ENCODE measurements around the gene ADGRD1.
"Not testable (repeated sequence)": the region's sequence is repeated elsewhere in the genome, so short reads cannot be mapped to it uniquely, and the experiment has no call there.

Gene ADGRD1

DNA sequence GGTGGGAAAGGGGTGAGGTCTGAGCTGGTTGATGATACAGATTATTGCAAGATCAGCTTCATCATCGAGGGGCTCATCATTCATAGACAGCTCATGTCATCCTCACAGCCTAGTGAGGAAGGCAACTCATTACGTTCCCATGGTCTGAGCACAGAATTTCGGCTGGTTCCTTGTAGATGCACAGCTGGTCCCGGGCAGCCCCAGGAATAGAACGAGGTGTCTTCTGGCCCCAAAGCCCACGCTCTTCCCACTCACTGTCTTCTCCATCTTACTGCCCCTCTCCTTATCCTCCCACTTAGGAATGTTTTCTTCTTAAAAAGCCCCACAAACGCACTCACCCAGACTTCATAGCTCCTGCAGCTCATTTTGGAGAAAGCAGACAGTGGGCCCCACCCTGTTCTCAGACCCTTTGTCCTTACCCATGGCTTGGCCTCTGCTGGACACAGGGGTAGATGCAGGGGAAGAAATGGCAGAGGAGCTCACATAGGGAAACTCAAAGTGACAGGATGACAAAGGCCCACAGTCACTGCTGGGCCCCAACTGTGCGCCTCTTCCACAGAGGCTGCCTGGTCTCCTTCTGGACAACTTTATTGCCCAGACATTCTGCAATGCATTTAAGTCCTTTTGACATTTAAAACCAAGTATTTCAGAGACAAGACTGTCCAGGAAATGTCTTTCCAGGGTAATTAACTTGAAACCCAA, 162.2 kb downstream of the ADGRD1 start:
- no peak overlapping the region for H3K4me3 ChIP-seq (replicated peaks; ENCODE audit: insufficient read depth, low read length)
- no peak overlapping the region for H3K27ac ChIP-seq (replicated peaks)
- DNase-seq (ENCODE audit: low read depth in 1 of 2, low spot score in 1 of 2) = no peak
- TF ChIP-seq, protein P1, sequence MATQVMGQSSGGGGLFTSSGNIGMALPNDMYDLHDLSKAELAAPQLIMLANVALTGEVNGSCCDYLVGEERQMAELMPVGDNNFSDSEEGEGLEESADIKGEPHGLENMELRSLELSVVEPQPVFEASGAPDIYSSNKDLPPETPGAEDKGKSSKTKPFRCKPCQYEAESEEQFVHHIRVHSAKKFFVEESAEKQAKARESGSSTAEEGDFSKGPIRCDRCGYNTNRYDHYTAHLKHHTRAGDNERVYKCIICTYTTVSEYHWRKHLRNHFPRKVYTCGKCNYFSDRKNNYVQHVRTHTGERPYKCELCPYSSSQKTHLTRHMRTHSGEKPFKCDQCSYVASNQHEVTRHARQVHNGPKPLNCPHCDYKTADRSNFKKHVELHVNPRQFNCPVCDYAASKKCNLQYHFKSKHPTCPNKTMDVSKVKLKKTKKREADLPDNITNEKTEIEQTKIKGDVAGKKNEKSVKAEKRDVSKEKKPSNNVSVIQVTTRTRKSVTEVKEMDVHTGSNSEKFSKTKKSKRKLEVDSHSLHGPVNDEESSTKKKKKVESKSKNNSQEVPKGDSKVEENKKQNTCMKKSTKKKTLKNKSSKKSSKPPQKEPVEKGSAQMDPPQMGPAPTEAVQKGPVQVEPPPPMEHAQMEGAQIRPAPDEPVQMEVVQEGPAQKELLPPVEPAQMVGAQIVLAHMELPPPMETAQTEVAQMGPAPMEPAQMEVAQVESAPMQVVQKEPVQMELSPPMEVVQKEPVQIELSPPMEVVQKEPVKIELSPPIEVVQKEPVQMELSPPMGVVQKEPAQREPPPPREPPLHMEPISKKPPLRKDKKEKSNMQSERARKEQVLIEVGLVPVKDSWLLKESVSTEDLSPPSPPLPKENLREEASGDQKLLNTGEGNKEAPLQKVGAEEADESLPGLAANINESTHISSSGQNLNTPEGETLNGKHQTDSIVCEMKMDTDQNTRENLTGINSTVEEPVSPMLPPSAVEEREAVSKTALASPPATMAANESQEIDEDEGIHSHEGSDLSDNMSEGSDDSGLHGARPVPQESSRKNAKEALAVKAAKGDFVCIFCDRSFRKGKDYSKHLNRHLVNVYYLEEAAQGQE (IDR thresholded peaks at IDR 0.05; ENCODE audit: insufficient replicate concordance, low read depth) = no peak
- TF ChIP-seq SPI1 (IDR thresholded peaks at IDR 0.05; ENCODE audit: borderline replicate concordance, low read depth) (no peak), POLR2AphosphoS5 (IDR thresholded peaks at IDR 0.05; ENCODE audit: low read depth) (no peak), GABPA (IDR thresholded peaks at IDR 0.05; ENCODE audit: low read depth) (no peak)
- TF ChIP-seq, protein P2, sequence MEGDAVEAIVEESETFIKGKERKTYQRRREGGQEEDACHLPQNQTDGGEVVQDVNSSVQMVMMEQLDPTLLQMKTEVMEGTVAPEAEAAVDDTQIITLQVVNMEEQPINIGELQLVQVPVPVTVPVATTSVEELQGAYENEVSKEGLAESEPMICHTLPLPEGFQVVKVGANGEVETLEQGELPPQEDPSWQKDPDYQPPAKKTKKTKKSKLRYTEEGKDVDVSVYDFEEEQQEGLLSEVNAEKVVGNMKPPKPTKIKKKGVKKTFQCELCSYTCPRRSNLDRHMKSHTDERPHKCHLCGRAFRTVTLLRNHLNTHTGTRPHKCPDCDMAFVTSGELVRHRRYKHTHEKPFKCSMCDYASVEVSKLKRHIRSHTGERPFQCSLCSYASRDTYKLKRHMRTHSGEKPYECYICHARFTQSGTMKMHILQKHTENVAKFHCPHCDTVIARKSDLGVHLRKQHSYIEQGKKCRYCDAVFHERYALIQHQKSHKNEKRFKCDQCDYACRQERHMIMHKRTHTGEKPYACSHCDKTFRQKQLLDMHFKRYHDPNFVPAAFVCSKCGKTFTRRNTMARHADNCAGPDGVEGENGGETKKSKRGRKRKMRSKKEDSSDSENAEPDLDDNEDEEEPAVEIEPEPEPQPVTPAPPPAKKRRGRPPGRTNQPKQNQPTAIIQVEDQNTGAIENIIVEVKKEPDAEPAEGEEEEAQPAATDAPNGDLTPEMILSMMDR (IDR thresholded peaks at IDR 0.05; ENCODE audit: insufficient read depth, low read length) = no peak
- H3K27me3 ChIP-seq (ENCODE audit: insufficient read depth, poor library complexity, severe bottlenecking) = no peaks in the 10 kb centered on the region

DNA sequence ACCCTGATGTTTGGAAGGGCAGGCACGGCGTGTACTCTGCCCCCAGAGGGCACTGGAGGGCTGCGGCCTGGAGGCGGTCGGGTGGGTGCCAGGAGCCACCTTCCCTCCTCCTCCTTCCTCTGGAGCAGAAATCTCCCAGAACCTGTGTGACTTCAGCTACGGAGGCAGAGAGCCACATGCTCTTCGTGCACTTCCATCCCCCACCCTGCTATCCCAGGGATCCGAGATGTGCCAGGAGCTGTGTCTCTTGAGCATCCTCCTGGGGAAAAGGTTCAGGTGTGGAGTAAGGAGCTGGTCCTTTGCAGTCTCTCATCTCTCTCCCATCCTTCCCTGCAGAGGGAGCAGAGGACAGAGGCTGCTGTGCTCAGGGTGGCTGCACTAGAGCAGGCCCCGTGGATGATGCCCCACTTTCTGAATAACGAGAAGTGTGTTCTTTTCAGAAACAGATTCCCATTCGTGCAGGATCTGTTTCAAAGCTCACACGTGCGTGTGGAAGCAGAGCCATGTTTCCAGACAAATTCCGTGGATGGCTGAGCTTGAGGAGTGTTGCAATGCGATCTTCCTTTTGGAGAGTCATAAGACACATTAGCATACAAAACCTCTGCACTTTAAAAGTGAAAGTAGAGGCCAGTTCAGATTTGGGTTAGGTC, 162.9 kb downstream of the ADGRD1 start:
- Histone ChIP-seq H3K27ac (replicated peaks) (no peak overlapping the region), H3K4me3 (replicated peaks; ENCODE audit: insufficient read depth, low read length) (no peak overlapping the region), H3K27me3 (ENCODE audit: insufficient read depth, poor library complexity, severe bottlenecking) (no peaks in the 10 kb centered on the region)
- TF ChIP-seq SPI1 (IDR thresholded peaks at IDR 0.05; ENCODE audit: borderline replicate concordance, low read depth) = no peak
- no peak for TF ChIP-seq POLR2AphosphoS5 (IDR thresholded peaks at IDR 0.05; ENCODE audit: low read depth)
- TF ChIP-seq, protein P1 (IDR thresholded peaks at IDR 0.05; ENCODE audit: insufficient replicate concordance, low read depth) = no peak
- TF ChIP-seq, protein P2 (IDR thresholded peaks at IDR 0.05; ENCODE audit: insufficient read depth, low read length) = peak; percentile 1
- no peak for TF ChIP-seq GABPA (IDR thresholded peaks at IDR 0.05; ENCODE audit: low read depth)
- DNase-seq (ENCODE audit: low read depth in 1 of 2, low spot score in 1 of 2) = no peak

DNA sequence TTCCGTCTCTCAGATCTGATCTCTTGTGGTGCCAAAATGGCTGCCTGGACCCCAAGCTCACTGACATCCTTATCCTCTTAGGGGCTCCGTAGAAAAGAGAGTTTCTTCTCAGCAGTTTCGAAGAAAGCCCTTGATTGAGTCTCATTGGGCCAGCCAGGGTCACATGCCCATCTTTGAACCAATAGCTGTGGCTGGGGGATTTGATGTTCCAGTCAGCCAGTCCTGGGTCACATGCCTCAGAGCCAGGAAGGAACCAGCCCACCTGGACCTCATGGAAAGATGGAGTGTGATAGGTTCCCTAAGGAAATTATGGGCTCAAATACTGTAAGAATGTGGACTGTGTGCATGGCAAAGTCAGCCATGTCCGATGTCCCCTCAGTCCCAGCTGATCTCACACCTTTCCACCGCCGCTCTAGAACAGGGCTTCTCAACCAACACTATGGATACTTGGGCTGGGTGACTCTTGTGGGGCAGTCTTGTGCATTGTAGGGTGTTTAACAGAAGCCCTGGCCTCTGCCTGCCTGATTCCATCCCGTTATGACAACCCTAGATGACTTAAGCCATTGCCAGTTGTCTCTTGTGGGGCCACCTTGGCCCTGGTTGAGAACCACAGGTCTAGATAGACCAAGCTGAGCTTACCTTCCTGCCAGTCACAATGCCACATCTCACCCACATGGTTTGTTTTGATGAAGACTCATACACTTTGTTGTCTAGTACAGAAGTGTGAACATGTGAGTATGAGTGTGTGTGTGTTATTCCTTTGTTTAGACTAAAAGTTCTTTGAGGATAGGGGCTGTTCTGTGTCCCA, 163.9 kb downstream of the ADGRD1 start:
- Histone ChIP-seq H3K27me3 (ENCODE audit: insufficient read depth, poor library complexity, severe bottlenecking) (no peaks in the 10 kb centered on the region), H3K27ac (replicated peaks) (no peak overlapping the region), H3K4me3 (replicated peaks; ENCODE audit: insufficient read depth, low read length) (no peak overlapping the region)
- no peak for DNase-seq (ENCODE audit: low read depth in 1 of 2, low spot score in 1 of 2)
- TF ChIP-seq SPI1 (IDR thresholded peaks at IDR 0.05; ENCODE audit: borderline replicate concordance, low read depth) (no peak), GABPA (IDR thresholded peaks at IDR 0.05; ENCODE audit: low read depth) (no peak)

DNA sequence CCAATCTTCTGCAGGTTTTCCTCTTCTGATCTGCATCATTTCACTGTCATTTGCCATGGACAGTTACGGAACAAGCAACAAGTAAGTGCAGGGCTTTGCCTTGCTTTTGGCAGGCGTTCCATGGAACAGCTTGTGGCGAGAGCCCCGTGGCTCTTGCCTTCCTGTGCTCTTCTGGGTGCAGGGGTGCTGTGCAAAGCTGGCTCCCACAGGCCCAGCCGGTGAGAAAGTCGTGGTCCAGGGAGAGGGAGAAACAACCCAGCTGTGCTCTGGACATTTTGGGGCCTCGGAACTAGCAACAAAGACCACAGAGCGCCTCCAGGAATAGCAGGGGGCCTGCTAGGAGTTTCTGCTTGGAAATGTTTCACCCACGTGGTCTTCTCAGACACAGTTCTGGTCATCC, 164.7 kb downstream of the ADGRD1 start:
- H3K4me3 ChIP-seq (replicated peaks; ENCODE audit: insufficient read depth, low read length) = no peak overlapping the region
- no peaks in the 10 kb centered on the region for H3K27me3 ChIP-seq (ENCODE audit: insufficient read depth, poor library complexity, severe bottlenecking)
- no peak overlapping the region for H3K27ac ChIP-seq (replicated peaks)
- TF ChIP-seq GABPA (IDR thresholded peaks at IDR 0.05; ENCODE audit: low read depth) = no peak
- no peak for TF ChIP-seq POLR2AphosphoS5 (IDR thresholded peaks at IDR 0.05; ENCODE audit: low read depth)
- TF ChIP-seq, protein P1 (IDR thresholded peaks at IDR 0.05; ENCODE audit: insufficient replicate concordance, low read depth) = no peak
- TF ChIP-seq, protein P2 (IDR thresholded peaks at IDR 0.05; ENCODE audit: insufficient read depth, low read length) = no peak
- no peak for TF ChIP-seq SPI1 (IDR thresholded peaks at IDR 0.05; ENCODE audit: borderline replicate concordance, low read depth)
- no peak for DNase-seq (ENCODE audit: low read depth in 1 of 2, low spot score in 1 of 2)

DNA sequence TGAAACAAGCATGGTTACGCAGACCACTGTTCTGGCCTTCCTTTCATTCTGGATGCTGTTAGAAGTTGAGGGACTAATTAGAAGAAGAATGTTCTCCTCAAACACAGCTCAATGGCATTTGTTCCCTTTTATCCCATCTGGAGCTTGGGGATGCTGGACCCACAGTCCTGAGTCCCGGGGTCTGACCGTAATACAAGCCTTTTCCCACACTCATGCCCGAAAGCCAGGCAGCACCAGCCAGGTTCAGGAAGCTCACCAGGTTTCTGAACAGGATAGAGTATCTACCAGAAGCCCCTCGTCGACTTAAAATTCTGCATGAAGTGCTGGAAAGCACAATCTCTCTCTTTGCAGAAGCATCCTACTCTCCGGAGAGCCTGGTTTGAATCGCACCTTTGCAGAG, 165.6 kb downstream of the ADGRD1 start:
- H3K4me3 ChIP-seq (replicated peaks; ENCODE audit: insufficient read depth, low read length); DNase-seq (ENCODE audit: low read depth in 1 of 2, low spot score in 1 of 2); H3K27me3 ChIP-seq (ENCODE audit: insufficient read depth, poor library complexity, severe bottlenecking); H3K27ac ChIP-seq (replicated peaks): not testable (repeated sequence)
